Measurements from ENCODE around the gene EMP3.
"Not testable (repeated sequence)": the region's sequence is repeated elsewhere in the genome, so short reads cannot be mapped to it uniquely, and the experiment has no call there.

Gene EMP3

GRCh38 chr19:48302600-48302959 lies 22.8 kb upstream of the EMP3 start:
- no peak for TF ChIP-seq CTCF (IDR thresholded peaks at IDR 0.05; ENCODE audit: borderline replicate concordance, control extremely low read depth, extremely low read depth, insufficient read depth, missing control alignments)
- no peak for DNase-seq (ENCODE audit: low spot score)
- in situ Hi-C loops (cut with MboI; ENCODE audit: low sequenced_read_pairs, unreplicated experiment): loop anchor here (25.0 kb wide), 1 partner anchor 285 kb away; no protein-coding TSS in a partner anchor

- TF ChIP-seq CTCF (IDR thresholded peaks at IDR 0.05; ENCODE audit: borderline replicate concordance, control extremely low read depth, extremely low read depth, insufficient read depth, missing control alignments): no peak
- no peak for DNase-seq (ENCODE audit: low spot score)
- in situ Hi-C loops (cut with MboI; ENCODE audit: low sequenced_read_pairs, unreplicated experiment): loop anchor here (25.0 kb wide), 1 partner anchor 284 kb away; no protein-coding TSS in a partner anchor
Observed at GRCh38 chr19:48303367-48303766, 22.0 kb upstream of the EMP3 start.

- in situ Hi-C loops (cut with MboI; ENCODE audit: low sequenced_read_pairs, unreplicated experiment): loop anchor here (25.0 kb wide), 1 partner anchor 283 kb away; no protein-coding TSS in a partner anchor
- TF ChIP-seq CTCF (IDR thresholded peaks at IDR 0.05; ENCODE audit: borderline replicate concordance, control extremely low read depth, extremely low read depth, insufficient read depth, missing control alignments): no peak
- DNase-seq (ENCODE audit: low spot score): no peak
Observed at GRCh38 chr19:48303866-48304265, 21.5 kb upstream of the EMP3 start.

- no peak for TF ChIP-seq CTCF (IDR thresholded peaks at IDR 0.05; ENCODE audit: borderline replicate concordance, control extremely low read depth, extremely low read depth, insufficient read depth, missing control alignments)
- no peak for DNase-seq (ENCODE audit: low spot score)
- in situ Hi-C loops (cut with MboI; ENCODE audit: low sequenced_read_pairs, unreplicated experiment): loop anchor here (25.0 kb wide), 1 partner anchor 278 kb away; no protein-coding TSS in a partner anchor
Observed at GRCh38 chr19:48308631-48309586, 16.4 kb upstream of the EMP3 start.

GRCh38 chr19:48309731-48310130 lies 15.6 kb upstream of the EMP3 start:
- in situ Hi-C loops (cut with MboI; ENCODE audit: low sequenced_read_pairs, unreplicated experiment): loop anchor here (25.0 kb wide), 1 partner anchor 278 kb away; no protein-coding TSS in a partner anchor
- not testable (repeated sequence) for DNase-seq (ENCODE audit: low spot score)

- in situ Hi-C loops (cut with MboI; ENCODE audit: low sequenced_read_pairs, unreplicated experiment): loop anchor here (25.0 kb wide), 1 partner anchor 277 kb away; no protein-coding TSS in a partner anchor
- no peak for DNase-seq (ENCODE audit: low spot score)
- no peak for TF ChIP-seq CTCF (IDR thresholded peaks at IDR 0.05; ENCODE audit: borderline replicate concordance, control extremely low read depth, extremely low read depth, insufficient read depth, missing control alignments)
Observed at GRCh38 chr19:48310227-48310626, 15.1 kb upstream of the EMP3 start.

- in situ Hi-C loops (cut with MboI; ENCODE audit: low sequenced_read_pairs, unreplicated experiment): loop anchor here (25.0 kb wide), 1 partner anchor 276 kb away; no protein-coding TSS in a partner anchor
- no peak for TF ChIP-seq CTCF (IDR thresholded peaks at IDR 0.05; ENCODE audit: borderline replicate concordance, control extremely low read depth, extremely low read depth, insufficient read depth, missing control alignments)
- no peak for DNase-seq (ENCODE audit: low spot score)
Observed at GRCh38 chr19:48311384-48311783, 14.0 kb upstream of the EMP3 start.
